Hepatocyte (in vitro differentiated cells): ENCODE results near the gene GRM4. TPM values are rescaled to one million over a fixed set of nuclear protein-coding genes. Genes with fewer than 3 reads are reported as not detected.

Source experiments
- DNase-seq: peaks from one replicate; pipeline ENCODE4 v3.0.0-alpha.2; 2016; ENCODE audit warnings: low spot score
- H2AFZ ChIP-seq: fragments of 200-600 bp; sonication (generic); 2 replicates; pipeline ENCODE4 v1.6.0; 2016; ENCODE audit warnings: antibody characterized with exemption, mild to moderate bottlenecking
- H3K27ac ChIP-seq: fragments of 200-600 bp; sonication (generic); 2 replicates; pipeline ENCODE4 v1.5.1; 2016; ENCODE audit warnings: mild to moderate bottlenecking
- H3K27me3 ChIP-seq: fragments of 200-600 bp; sonication (generic); 2 replicates; pipeline ENCODE4 v1.6.1; 2016
- H3K36me3 ChIP-seq: fragments of 200-600 bp; sonication (generic); replicated peaks from 2 replicates; pipeline ENCODE4 v1.5.1; 2016; ENCODE audit warnings: low read depth; ENCODE audit not compliant: insufficient read depth
- H3K4me1 ChIP-seq: fragments of 200-600 bp; sonication (generic); 2 replicates; pipeline ENCODE4 v1.5.1; 2016; ENCODE audit warnings: mild to moderate bottlenecking, moderate library complexity; ENCODE audit not compliant: insufficient read depth
- H3K4me2 ChIP-seq: fragments of 200-600 bp; sonication (generic); 2 replicates; pipeline ENCODE4 v1.6.0; 2016
- H3K4me3 ChIP-seq: fragments of 200-600 bp; sonication (generic); 2 replicates; pipeline ENCODE4 v1.5.1; 2016; ENCODE audit warnings: mild to moderate bottlenecking
- H3K79me2 ChIP-seq: fragments of 200-600 bp; sonication (generic); 2 replicates; pipeline ENCODE4 v1.6.0; 2017; ENCODE audit warnings: mild to moderate bottlenecking
- H3K9me2 ChIP-seq: fragments of 200-600 bp; sonication (generic); replicated peaks from 2 replicates; pipeline ENCODE4 v1.6.0; 2017; ENCODE audit warnings: mild to moderate bottlenecking; ENCODE audit not compliant: insufficient read depth
- H3K9me3 ChIP-seq: fragments of 200-600 bp; sonication (generic); 2 replicates; pipeline ENCODE4 v1.5.1; 2016; ENCODE audit warnings: low read depth, mild to moderate bottlenecking
- H4K20me1 ChIP-seq: fragments of 200-600 bp; sonication (generic); 2 replicates; pipeline ENCODE4 v1.6.0; 2016; ENCODE audit warnings: mild to moderate bottlenecking; ENCODE audit not compliant: insufficient read depth, poor library complexity, severe bottlenecking
- CTCF ChIP-seq: fragments of 200-600 bp; sonication (generic); IDR thresholded peaks from 2 replicates; pipeline ENCODE4 v1.5.1; 2016; ENCODE audit warnings: antibody characterized with exemption, mild to moderate bottlenecking; ENCODE audit not compliant: poor library complexity
- EZH2 ChIP-seq: fragments of 200-600 bp; sonication (generic); IDR thresholded peaks from 2 replicates; pipeline ENCODE4 v1.6.1; 2016; ENCODE audit warnings: antibody characterized with exemption, mild to moderate bottlenecking, borderline replicate concordance
- EZH2phosphoT487 ChIP-seq: fragments of 200-600 bp; sonication (generic); IDR thresholded peaks from one replicate; pipeline ENCODE4 v1.6.1; 2018; ENCODE audit warnings: antibody characterized with exemption, mild to moderate bottlenecking, low read depth, moderate library complexity; ENCODE audit not compliant: unreplicated experiment, severe bottlenecking
- WGBS: methylation state at CpG from one replicate; pipeline ENCODE4 v1.1.6; 2016; ENCODE audit warnings: low lambda C conversion rate; ENCODE audit errors: missing lambda C conversion rate; 5-methylcytosine and 5-hydroxymethylcytosine counted together
- polyA plus RNA-seq: library from polyadenylated mRNA; unstranded; fragments of >200 nt; fragmentation: Nextera tagmentation; extraction: Ambion mirVana; gene quantifications from 2 replicates; pipeline ENCODE4 v1.2.1, GENCODE V29; 2016
- total RNA-seq: library from RNA; depleted of rRNA; stranded (reverse); fragments of >200 nt; gene quantifications from 2 replicates; pipeline ENCODE4 v1.2.3, GENCODE V29; 2014

Gene GRM4
- total and polyA plus RNA-seq, 2 experiments from 2014 or later, result 0.03 TPM; not detected in 1

GRCh38 chr6:34149831-34150400 lies 4.0 kb upstream of the GRM4 start:
- 82% methylated on average over 4 of the region's 4 CpGs for whole genome bisulfite sequencing
- Histone ChIP-seq H3K36me3 (no peaks in the 10 kb centered on the region), H3K27me3 (peaks cover 83% of the 10 kb centered on the region), H3K4me3 (no peak overlapping the region), H3K4me1 (peaks cover under 1% of the 10 kb centered on the region), H4K20me1 (peaks cover under 1% of the 10 kb centered on the region), H2AFZ (no peak overlapping the region), H3K79me2 (no peaks in the 10 kb centered on the region), H3K9me2 (no peaks in the 10 kb centered on the region), H3K4me2 (no peak overlapping the region), H3K9me3 (no peaks in the 10 kb centered on the region), H3K27ac (no peak overlapping the region)
- DNase-seq, result no peak
- TF ChIP-seq EZH2phosphoT487, result no peak
- no peak for TF ChIP-seq EZH2
- no peak for TF ChIP-seq CTCF

- Histone ChIP-seq H3K79me2 (no peaks in the 10 kb centered on the region), H3K4me1 (peaks cover 5% of the 10 kb centered on the region), H4K20me1 (peaks cover 4% of the 10 kb centered on the region), H3K9me3 (no peaks in the 10 kb centered on the region), H3K36me3 (no peaks in the 10 kb centered on the region), H3K27ac (no peak overlapping the region), H3K4me2 (no peak overlapping the region), H3K27me3 (peaks cover 86% of the 10 kb centered on the region), H2AFZ (no peak overlapping the region), H3K9me2 (no peaks in the 10 kb centered on the region), H3K4me3 (no peak overlapping the region)
- no peak for TF ChIP-seq EZH2
- TF ChIP-seq EZH2phosphoT487, result no peak
- no peak for TF ChIP-seq CTCF
- DNase-seq, result no peak
- 27% methylated on average over 5 of the region's 5 CpGs for WGBS
Observed at GRCh38 chr6:34149452-34149810, 3.5 kb upstream of the GRM4 start.

- H3K4me1 ChIP-seq, result peaks cover 11% of the 10 kb centered on the region
- no peak for DNase-seq
- no peaks in the 10 kb centered on the region for H3K9me3 ChIP-seq
- H3K36me3 ChIP-seq, result no peaks in the 10 kb centered on the region
- no peak overlapping the region for H2AFZ ChIP-seq
- WGBS, result 76% methylated on average over 8 of the region's 8 CpGs
- H3K9me2 ChIP-seq, result no peaks in the 10 kb centered on the region
- TF ChIP-seq CTCF (no peak), EZH2 (no peak), EZH2phosphoT487 (no peak)
- no peak overlapping the region for H3K27ac ChIP-seq
- peaks cover 8% of the 10 kb centered on the region for H4K20me1 ChIP-seq
- H3K4me3 ChIP-seq, result no peak overlapping the region
- peaks cover 86% of the 10 kb centered on the region for H3K27me3 ChIP-seq
- H3K79me2 ChIP-seq, result no peaks in the 10 kb centered on the region
- no peak overlapping the region for H3K4me2 ChIP-seq
Observed at GRCh38 chr6:34148631-34149451, 3.0 kb upstream of the GRM4 start.
